ENCODE measurements around the gene TMEM62.
"Not testable (repeated sequence)": the region's sequence is repeated elsewhere in the genome, so short reads cannot be mapped to it uniquely, and the experiment has no call there.

The TMEM62 gene

DNA sequence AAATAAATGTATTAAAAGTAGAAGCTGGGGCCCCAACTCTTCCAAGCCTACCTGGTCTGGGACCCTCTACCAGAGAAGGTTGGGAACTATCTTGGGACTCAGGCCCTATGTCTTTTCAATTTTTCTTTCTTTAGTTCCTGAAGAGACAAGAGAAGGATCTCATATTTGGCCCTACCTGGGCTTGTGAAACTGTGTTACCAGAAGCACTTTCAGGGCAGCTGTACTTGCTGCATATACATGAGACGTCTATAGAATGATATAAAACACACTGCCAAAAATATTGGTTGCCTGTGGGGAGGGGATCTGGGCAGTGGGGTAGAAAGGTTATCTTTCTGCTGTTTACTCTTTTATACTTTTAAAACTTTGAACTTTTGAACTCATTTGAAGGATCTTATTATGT lies 88.0 kb downstream of the TMEM62 start:
- in situ Hi-C loops (cut with HindIII; ENCODE audit: low pct_unique_long_range_greater_than_20kb, low sequenced_read_pairs) = no loop called here
- DNase-seq (ENCODE audit: low read depth in 1 of 2, low spot score in 1 of 2) = no peak
- no peak for TF ChIP-seq JUND (IDR thresholded peaks at IDR 0.05; ENCODE audit: low read depth)

DNA sequence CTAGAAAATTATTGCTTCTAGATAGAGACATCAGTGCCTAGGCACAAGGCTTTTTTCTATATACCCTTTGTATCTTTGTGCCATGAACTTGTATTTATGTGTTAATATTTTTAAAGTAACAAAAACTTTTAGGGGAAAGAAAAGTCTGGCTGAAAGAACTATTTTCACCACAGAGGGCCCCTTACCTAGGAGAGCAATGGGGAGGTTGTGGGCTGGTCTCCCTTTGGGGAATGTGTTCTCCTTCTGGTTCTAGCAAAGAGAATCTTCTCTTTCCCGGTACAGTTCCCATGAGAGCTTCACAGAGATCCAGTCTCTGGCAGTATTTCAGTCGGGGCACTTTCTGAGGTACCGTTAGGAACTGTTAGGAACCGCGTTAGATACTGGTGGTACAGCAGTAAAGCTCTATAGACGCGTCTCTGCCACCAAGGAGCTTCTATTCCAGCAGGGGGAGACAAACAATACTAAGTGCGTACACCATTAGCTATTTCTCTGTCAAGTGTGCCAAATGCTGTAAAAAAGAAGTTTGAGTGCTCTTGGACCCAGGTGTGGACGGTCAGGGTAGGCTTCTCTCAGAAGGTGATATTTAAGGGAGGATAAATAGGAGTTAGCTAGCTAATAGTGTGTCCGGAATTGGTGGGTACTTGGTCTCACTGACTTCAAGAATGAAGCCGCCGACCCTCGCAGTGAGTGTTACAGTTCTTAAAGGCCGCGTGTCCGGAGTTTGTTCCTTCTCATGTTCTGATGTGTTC lies 92.0 kb downstream of the TMEM62 start:
- in situ Hi-C loops (cut with HindIII; ENCODE audit: low pct_unique_long_range_greater_than_20kb, low sequenced_read_pairs) = no loop called here
- peak; percentile 75 to 79 for DNase-seq (ENCODE audit: low read depth in 1 of 2, low spot score in 1 of 2)
- no peak for TF ChIP-seq JUND (IDR thresholded peaks at IDR 0.05; ENCODE audit: low read depth)

DNA sequence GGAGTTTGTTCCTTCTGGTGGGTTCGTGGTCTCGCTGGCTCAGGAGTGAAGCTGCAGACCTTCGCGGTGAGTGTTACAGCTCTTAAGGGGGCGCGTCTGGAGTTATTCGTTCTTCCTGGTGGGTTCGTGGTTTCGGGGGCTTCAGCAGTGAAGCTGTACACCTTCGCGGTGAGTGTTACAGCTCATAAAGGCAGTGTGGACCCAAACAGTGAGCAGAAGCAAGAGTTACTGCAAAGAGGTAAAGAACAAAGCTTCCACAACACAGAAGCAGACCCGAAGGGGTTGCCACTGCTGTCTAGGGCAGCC lies 92.5 kb downstream of the TMEM62 start:
- in situ Hi-C loops (cut with HindIII; ENCODE audit: low pct_unique_long_range_greater_than_20kb, low sequenced_read_pairs); DNase-seq (ENCODE audit: low read depth in 1 of 2, low spot score in 1 of 2): not testable (repeated sequence)

DNA sequence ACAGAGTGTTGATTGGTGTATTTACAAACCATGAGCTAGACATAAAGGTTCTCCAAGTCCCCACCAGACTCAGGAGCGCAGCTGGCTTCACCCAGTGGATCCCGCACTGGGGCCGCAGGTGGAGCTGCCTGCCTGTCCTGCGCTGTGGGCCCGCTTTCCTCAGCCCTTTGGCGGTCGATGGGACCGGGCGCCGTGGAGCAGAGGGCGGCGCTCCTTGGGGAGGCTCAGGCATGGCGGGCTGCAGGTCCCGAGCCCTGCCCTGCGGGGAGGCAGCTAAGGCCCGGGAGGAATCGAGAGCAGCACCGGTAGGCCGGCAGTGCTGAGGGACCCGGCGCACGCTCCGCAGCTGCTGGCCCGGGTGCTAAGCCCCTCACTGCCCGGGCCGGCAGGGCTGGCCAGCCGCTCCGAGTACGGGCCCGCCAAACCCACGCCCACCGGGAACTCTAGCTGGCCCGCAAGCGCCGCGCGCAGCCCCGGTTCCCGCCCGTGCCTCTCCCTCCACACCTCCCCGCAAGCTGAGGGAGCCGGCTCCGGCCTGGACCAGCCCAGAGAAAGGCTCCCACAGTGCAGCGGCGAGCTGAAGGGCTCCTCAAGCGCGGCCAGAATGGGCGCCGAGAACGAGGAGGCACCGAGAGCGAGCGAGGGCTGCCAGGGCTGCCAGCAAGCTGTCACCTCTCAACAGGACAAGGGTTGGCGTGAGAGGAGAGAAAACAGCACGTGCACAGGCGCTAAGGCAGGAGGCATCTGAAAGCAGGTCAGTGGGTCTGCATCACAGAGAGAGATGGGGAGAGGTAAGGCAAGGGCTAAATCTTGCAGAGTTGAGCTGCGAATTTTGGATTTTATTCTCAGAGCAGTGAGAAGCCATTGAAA lies 93.3 kb downstream of the TMEM62 start:
- in situ Hi-C loops (cut with HindIII; ENCODE audit: low pct_unique_long_range_greater_than_20kb, low sequenced_read_pairs) = no loop called here
- no peak for DNase-seq (ENCODE audit: low read depth in 1 of 2, low spot score in 1 of 2)

DNA sequence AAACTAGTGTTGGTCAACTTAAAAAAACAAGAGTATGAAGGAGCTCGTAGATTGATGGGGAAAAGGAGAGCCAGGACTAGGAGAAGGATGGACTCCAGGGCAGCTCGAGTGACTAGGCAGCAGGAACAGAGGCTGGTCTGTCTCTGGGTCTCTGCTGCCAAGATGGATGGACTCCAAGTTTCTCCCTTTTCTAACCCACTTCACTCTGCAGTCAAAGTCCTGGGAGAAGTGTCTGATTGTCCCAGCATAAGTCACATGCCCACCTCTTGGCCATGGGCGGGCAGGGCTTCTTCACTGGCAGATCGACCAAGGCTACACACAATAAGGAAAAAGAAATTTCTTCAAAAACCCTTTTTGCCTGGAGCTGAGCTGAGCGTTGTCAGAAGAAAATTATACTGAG lies 96.6 kb downstream of the TMEM62 start:
- in situ Hi-C loops (cut with HindIII; ENCODE audit: low pct_unique_long_range_greater_than_20kb, low sequenced_read_pairs) = no loop called here
- DNase-seq (ENCODE audit: low read depth in 1 of 2, low spot score in 1 of 2) = no peak
- no peak for TF ChIP-seq JUND (IDR thresholded peaks at IDR 0.05; ENCODE audit: low read depth)

More for the DNA sequence above, 93.3 kb downstream of the TMEM62 start:
- TF ChIP-seq JUND (IDR thresholded peaks at IDR 0.05; ENCODE audit: low read depth) = no peak

DNA sequence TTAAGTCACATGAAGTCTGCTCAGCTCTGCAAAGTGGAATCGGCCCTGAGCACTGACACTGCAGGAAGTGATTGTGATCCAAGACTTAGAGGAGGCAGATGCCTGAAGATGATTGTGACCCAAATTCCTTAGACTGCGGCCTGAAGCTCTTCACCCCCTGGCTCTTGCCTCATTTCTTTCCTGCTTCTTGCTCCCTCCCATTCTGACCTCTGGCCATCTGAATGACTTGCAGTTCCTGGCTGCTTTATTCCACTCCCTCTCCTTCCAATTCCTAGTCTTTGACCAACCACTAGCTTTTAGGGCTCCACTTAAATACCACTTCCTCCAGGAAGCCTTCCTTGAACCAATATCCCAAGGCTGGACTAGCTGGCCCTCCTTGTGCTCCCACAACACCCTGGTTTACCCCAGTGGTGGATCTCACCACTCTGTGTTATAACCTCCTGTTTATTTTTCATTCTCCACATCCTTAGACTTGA lies 97.3 kb downstream of the TMEM62 start:
- in situ Hi-C loops (cut with HindIII; ENCODE audit: low pct_unique_long_range_greater_than_20kb, low sequenced_read_pairs) = no loop called here
- DNase-seq (ENCODE audit: low read depth in 1 of 2, low spot score in 1 of 2) = peak in 1 of 2 experiments; percentile 44
- no peak for TF ChIP-seq JUND (IDR thresholded peaks at IDR 0.05; ENCODE audit: low read depth)

DNA sequence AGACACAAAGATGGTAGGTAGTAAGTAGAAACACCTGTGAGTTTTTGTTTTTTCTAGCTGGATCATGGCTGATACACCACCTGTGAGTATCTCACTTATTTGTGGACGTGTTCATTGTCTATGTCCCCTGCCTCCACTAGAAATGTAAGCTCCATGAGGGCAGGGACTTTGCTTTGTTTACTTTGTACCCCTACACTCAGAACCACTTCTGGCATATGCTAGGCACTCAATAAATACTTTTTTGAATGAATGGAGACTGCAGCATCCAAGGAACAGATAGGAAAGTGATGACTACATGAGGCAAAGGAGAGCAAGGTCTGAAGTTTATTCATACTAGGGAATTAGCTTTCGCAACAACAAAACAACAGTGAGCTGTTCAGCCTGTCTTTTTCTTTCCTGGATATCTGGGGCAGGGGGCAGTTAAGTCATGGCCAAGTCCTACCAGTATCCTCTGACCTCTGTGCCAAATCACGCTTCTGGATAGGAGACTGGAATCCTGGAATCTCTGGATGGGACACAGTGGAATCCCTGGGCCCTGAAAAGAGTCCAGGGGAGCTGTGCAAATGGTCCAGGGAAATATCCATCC lies 99.0 kb downstream of the TMEM62 start:
- TF ChIP-seq JUND (IDR thresholded peaks at IDR 0.05; ENCODE audit: low read depth) = no peak
- in situ Hi-C loops (cut with HindIII; ENCODE audit: low pct_unique_long_range_greater_than_20kb, low sequenced_read_pairs) = no loop called here
- DNase-seq (ENCODE audit: low read depth in 1 of 2, low spot score in 1 of 2) = no peak

Data from T47D (cell line).